GM21367 (cell line): ENCODE measurements around the gene NKTR.
"Not testable (repeated sequence)": the region's sequence is repeated elsewhere in the genome, so short reads cannot be mapped to it uniquely, and the experiment has no call there.

Source experiments
- ATAC-seq: cut with Tn5 transposase; IDR thresholded peaks from one replicate; pipeline ENCODE4 v1.9.1; 2021; ENCODE audit not compliant: unreplicated experiment

Gene NKTR

DNA sequence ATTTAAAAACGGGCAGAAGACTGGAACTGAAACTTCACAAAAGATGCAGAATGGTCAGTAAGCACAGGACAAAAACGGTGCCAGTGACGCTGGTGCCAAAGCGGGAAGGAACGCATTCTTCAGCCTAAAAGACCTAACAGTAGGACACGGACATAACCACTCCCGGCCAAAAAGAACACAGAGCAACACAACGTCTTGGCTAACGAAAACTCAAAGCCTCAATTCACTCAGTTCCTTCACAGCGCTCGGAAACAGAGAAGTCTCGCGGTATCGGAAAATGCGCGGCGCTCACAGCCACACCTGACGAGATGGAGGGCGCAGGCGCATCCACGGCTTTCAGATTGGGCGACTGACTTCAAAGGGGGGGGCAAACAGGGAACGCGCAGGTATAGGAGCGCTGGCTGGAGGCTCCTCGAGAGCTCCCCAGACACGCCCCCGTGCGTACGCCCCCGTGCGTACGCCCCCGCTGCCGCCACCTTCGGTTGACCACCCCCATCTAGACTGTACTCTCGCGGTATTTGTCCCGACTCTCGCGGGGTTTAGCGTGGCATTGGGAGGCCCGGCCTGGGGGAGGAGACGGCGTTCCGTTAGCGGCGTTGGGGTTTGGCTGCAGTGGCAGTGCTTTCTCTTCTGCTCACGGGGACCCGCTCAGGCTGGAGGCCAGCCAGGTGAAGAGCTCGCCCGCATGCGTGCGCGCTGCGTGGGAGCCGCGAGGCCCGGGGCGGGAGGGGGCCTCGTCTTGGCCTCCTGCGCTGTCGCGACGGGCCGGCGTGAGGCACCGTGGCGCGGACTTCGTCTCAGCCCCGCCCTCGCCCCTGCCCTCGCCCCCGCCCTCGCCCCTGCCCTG lies at the start of gene NKTR:
Gene NKTR (plus strand): TSS at position 576 of the 847 bp plus-strand sequence. CDS start 321 bp downstream, outside the sequence.
- peak; percentile 74 for ATAC-seq

DNA sequence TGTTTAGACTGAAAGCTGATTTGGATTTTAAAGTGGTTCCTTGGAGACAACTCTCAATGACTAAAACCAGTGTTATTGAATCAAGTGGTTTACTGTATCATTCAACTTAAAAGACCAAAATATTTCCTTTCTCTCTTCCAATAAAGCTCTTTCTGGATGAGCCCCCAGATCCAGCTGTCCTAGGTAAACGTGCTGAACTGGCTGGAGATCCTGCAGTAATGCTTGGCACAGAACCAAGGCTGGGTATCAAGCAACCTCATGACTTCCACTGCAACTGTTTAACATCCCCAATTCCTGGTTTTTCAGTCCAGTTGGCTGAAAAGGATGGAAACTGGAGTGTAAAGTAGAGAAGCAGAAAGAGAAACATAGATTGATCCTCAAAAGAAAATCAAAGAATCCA lies 47.7 kb upstream of the NKTR start:
- ATAC-seq = no peak

DNA sequence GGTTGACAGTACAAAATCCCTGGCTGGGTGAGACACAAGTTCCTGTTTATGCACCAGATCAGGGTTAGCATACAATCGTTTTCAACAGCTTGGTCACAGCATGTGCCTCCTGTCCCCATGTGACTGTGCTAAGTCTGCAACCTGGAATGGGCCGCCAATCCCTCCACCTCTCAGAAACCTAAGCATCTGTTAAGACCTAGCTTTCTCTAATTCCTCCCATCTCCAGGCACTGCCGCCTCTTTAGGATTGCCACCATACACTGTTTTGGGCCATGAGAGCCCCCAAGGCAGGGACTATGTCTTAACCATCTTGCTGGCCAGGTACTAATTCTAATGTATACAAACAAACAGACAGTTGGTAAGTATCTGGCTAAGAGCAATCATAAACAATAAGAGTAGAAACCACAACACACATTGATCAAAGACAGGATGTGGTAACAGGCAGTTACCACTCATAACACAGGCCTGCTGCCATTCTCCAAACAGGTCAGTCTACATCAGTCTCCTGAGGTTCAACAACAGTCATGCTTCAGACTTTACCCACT lies 44.3 kb upstream of the NKTR start:
- peak; percentile 55 for ATAC-seq

DNA sequence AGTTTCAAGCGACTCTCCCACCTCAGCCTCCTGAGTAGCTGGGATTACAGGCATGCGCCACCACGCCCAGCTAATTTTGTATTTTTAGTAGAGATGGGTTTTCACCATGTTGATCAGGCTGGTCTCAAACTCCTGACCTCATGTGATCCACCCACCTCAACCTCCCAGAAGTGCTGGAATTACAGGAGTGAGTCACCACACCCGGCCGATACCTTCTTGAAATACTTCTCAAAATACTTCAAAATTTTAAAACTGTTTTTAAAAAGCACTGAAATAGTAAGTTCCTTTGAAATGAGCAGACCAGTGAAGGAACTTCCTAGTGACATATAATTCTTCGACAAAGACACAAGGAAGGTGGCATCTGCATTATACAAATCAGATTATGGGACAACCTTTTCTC lies 43.7 kb upstream of the NKTR start:
- ATAC-seq = not testable (repeated sequence)

DNA sequence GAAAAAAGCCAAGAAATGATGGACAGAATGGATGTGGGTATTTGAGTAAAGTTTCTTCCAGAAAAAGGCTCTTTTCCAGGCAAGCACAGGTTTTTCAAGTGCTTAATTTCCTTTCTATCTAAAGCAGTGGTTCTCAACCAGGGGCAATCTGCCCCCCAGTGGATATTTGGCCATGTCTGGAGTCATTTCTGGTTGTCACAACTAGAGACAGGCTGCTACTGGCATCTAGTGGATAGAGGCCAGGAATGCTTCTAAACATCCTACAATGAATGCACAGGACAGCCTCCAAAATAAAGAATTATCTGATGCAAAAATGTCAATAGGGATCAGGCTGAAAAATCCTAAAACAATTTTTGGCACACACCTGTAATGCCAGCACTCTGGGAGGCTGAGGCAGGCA lies 42.6 kb upstream of the NKTR start:
- ATAC-seq = no peak

DNA sequence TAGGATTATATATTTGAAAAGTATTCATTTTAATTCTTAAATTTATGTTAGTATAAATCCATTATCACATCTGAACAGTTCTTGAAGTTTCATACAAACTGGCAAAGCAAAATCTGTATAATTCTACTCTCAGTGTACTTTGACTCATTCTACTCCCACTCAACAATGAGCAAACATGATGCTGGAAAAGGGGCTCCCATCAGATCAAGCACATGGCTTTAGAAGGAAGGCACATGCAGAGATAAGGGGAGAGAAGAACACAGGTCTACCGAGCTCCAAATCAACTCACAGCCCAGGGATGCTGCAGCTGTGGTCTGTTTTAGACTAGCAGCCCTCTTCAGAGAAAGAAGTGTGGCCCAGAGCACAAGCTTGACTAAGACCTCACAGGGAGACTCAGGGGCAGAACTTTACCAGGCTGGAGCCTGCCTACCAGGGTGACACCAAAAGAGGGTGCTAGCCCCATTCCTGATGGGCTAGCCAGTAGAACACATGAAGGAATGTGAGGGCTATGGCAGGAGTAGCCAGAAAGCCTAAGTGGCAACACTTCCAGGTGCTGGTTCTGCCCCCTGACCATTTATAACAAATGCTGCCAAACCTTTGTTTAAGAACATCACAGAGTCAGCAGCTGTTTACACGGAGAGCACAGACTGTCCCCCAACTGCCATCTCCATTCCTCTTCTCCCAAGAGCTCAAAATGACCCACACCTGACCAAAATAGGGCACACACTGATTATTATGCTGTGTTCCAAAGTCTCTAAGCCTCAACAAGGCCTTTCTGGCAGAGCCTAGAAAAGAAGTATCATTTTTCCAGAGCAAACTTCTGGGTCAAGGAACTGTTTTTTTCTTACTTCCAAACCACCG lies 38.2 kb upstream of the NKTR start:
- no peak for ATAC-seq

DNA sequence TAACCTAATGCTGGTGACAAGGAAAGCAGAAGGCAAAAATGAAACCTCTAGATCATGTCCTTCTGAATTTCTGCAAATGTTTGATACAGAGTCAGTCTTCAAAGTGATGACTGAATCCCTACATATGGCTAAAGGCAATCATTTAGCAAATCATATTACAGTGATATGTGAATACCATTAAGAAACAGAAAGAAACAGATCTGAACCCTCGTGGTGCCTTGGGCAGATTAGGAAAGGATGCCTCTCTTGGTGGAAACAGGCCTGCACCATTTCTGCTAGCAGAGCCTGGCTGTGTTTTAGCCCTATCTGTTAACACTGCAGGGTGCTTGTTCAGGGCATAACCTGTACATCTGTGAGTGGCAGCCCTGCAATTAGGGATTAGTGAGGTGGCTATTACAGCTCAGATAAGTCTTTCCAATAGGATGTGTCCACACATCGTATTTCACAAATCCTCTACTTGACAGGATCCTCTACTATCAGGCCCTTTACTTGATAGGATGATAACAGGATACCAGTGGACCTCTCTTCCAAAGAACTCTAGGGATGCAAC lies 30.8 kb upstream of the NKTR start:
- ATAC-seq = no peak

DNA sequence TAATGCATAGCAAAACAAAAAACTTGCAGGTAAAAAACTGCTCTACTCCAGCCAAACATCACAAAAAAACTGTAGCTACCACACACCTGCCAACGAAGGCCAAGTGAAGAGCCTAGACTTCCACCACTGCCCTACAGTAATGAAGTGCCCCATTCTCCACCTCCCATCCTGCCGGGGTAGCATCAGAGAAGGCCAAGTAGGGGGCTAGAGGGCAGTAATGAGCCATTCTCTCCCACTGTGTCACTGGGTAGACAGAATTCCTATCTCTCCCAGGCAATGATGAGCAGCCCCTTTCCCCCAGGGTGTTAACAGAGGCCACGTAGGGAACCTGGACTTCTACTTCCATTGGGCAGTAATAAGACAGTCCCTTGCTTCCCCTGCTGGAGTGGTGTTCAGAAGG lies 28.2 kb upstream of the NKTR start:
- peak; percentile 62 for ATAC-seq

DNA sequence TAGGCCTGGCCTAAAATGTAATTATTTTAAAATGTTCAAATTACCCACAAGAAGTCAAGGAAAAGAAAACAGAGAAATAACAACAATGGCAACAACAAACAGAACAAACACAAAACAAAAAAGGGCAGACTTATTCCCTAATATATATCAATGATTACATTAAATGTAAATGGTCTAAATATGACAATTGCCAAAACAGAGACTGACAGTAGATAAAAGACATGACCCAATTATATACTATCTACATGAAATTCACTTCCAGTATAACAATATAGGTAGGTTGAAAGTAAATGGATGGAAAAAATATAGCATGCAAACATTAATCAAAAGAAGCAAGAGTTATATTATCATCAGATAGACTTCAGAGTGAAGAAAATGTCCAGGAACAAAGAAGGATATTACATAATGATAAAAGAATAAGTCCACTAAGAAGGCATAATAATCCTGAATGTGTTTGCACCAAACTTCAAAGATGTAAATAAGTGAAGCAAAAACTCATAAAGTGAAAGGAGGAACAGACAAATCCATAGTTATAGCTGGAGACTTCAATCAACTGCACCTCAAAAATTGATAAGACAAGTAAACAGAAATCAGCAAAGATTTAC lies 25.2 kb upstream of the NKTR start:
- no peak for ATAC-seq

DNA sequence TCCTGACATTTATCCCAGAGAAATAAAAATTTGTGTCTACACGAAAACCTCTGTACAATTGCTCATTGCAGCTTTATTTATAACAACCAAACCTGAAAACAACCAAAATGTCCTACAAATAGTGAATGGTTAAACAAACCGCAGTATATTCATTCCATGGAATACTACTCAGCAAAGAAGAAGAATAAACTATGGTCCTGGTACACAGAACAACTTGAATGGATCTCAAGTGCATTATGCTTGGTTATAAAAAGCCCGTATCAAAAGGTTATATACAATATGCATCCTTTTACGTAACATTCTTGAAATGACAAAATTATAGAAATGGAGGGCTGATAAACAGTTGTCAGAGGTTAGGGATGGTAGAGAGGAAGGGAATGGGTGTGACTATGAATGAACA lies 22.4 kb upstream of the NKTR start:
- ATAC-seq = no peak

DNA sequence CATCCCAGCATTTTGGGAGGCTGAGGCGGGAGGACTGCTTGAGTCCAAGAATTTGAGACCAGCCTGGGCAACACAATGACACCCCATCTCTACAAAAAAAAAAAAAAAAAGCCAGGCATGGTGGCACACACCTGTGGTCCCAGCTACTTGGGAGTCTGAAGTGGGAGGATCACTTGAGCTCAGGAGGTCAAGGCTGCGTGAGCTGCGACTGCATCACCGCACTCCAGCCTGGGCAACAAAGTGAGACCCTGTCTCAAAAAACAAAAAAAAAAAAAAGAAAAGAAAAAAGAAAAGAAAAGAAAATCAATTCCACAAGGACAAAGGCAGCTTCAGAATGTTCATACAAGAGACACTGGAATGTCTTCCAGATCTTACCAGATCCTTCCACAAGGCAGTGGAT lies 21.1 kb upstream of the NKTR start:
- not testable (repeated sequence) for ATAC-seq

DNA sequence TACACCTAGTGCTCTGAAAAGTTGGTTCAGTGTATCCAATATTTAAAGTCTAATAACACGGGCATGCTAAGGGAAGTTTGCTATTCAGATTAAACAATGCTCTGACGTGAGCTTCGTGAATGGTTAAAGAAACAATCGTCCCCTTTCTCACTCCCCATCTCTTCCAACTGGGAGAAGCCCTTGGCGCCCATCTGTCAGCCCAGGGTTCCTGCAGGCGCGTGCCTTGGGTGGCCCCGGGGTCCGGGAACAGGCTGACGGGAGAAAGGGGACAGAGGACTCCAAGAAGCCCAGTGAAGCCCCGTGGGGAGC lies 19.1 kb upstream of the NKTR start:
- ATAC-seq = no peak

DNA sequence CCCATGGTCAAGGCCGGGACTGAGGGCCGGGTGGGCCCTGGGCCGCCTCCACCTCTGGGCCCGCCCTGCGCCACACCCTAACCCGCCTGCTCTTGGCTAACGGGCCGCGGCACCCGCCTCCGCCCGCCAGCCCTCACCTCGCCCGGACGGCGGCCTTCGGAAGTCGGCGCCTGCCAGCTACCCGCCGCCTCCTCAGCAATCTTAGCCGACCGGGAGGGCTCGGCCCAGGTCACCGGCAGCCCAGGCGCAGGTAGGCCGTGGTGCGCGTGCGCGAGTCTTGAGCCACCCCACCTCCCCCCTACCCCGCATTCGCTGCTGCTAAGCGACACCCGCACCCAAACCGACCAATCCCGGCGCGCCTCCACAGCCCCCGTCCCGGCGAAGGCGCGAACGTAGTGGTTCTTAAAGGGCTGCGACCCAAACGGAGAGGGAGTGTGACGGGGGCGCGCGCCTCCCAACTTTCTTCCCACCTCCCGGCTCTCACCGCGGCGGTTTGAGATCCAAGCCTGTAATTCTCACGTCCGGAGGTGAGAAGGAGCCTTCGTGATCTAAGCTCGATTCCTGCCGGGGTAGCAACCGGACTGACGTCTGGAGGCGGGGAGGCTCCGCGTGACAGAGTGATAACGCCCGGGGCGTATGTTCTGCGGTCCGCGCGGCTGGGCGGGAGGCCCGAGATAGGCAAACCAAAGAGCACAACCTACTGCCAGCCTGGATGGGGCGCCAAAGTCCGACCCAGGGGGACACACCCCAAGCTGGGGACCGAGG lies 18.6 kb upstream of the NKTR start, which contains the start of gene SEC22C:
Gene SEC22C (minus strand): TSS at position 259 of the 765 bp plus-strand sequence. CDS start 12,921 bp downstream, outside the sequence.
- ATAC-seq = peak; percentile 84

DNA sequence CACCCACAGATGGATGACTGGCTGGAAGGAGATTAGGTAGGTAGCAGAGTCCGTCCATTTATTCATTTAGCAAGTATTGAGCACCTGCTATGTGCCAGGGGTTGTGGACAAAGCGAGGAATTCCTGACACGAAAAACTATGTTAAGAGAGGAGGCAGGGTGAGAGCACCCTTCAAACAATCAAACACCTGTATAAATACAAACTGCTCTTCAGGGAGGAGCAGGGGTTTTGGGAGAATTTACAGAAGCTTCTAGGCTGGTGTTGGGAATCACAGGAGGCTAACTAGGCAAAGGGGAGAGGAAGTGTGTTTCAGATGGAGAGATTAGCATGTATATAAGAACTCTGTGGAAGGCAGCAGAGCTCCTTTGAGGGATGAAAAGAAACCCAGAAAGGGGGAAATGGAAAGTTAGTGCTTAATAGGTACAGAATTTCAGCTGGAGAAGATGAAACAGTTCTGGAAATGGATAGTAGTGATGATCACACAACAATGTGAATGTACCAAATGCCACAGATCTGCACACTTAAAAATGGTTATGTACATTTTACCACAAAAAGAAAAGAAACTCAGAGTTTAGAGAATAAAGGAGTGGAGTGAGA lies 17.9 kb upstream of the NKTR start:
- ATAC-seq = no peak

DNA sequence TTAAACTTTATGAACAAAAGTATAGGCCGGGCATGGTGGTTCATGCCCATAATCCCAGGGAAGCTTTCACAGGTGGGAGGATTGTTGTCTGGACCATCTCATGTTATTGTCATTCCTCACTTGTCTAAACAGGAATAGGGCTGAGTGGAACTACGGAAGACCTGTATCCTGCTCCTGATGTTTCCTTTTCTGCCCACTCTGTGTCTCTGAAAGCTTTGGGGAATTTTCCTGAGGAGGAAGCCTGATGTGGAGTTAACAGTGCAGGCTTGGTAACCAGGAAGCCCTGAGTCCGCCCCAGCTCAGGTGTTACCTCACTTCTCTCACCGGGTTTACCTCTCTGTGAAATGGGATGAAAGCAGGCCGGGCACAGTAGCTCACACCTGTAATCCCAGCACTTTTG lies 11.9 kb upstream of the NKTR start:
- no peak for ATAC-seq

DNA sequence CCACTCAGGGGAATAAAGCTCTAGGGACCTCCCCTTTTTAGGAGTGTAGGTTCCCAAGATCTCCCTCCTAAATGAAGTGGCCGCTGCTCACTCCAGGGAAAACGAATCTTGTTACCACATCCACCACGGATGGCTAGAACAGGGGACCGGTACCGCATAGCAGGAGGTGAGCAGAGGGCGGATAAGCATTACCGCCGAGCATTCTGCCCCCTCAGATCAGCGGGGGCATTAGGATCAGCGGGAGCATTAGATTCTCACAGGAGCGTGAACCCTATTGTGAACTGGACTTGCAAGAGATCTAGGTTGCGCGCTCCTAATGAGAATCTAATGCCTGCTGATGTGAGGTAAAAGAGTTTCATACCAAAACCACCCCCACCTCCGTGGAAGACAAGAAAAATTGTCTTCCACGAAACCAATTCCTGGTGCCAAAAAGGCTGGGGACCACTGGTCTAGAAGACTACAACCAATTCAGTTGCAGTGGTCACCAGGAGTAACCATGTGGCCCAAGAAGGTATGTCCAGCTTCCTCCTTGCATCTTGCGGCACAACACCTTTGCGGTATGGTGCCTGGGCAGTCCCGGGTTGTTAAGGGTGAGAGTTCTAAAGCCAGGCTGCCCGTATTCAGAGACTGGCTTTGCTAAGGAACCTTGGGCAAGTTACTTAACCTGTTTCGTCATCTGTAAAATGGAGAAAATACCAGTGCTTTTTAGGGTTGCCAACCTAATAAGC lies 10.9 kb upstream of the NKTR start:
- no peak for ATAC-seq

DNA sequence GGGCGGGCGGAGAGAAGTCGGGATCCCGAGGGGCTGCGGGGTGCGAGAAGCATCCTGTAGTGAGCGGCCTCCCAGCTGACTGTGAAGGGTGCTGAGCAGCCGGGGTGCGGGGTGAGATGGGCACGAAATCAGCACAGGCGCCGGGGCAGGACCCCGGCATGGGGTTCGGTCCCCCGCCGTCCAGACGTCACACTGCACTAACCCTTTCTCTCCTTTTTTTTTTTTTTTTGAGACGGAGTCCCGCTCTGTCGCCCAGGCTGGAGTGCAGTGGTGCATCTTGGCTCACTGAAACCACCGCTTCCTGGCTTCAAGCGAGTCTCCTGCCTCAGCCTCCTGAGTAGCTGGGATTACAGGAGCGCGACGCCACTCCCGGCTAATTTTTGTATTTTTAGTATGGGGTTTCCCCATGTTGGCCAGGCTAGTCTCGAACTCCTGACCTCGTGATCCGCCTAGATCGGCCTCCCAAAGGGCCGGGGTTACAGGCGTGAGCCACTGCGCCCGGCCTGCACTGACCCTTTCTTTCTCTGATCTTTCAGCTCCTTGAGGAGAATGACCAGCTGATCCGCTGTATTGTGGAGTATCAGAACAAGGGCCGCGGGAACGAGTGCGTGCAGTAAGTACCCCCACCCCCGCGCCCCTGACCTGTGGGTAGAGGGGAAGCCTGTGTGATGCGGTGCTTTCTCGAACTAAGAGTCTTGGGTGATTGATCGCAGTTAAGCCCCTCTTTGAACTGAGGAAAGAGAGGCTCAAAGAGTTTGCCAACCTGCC lies 9.3 kb upstream of the NKTR start:
- no peak for ATAC-seq

DNA sequence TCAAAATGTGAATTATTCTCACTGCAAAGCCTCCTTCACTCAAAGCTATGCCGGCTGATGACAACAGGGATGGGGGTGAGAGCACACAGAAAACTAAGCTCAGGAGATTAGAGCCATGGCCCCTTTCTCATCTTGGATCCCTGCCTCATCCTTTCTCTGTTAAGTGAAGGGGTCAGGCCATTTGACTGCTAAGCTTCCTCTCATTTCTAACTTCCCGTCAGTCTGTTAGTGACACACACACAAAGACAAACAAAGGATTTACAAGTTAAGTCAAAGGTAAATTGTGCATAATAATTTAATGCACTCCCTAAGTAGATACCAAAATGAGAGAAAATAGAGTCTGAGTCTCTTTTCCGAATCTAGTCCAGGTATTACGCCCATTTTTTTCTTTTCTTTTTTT lies 8.7 kb upstream of the NKTR start:
- no peak for ATAC-seq

DNA sequence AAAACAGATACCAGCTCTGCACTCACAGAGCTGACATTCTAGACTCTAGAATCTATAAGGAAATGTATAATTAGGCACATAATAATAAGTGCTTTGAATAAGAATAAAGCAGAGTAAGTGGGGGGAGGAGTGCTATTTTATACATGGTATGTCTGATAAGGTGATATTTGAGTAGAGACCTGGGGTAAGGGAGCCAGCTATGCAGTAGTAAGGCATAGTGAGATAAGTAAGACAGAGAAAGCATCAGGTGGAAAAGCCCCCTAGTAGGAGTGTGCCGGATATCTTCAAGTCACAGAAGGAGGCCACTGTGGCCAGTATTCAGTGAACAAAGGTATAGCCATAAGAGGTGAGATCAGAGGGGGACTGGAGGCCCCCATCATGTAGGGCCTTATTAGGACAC lies 6.9 kb upstream of the NKTR start:
- no peak for ATAC-seq
